Endothelial cell of umbilical vein (primary cell): ENCODE measurements around the gene SERPINA1. TPM values are rescaled to one million over a fixed set of nuclear protein-coding genes. Genes with fewer than 3 reads are reported as not detected.

Experiments
- BruUV-seq: library from RNA; stranded (reverse); fragments of 400-500 nt; replicated peaks from 2 replicates; lab custom pipeline; 2021; lab: Mats Ljungman, UMichigan
- CTCF ChIA-PET: fragments of 300-600, 350-600 bp; sonication (Branson Sonifier 250); formaldehyde crosslinking; loops from one replicate; lab custom pipeline; 2021; ENCODE audit warnings: antibody characterized with exemption, inconsistent platforms; lab: Charles Lee
- POLR2A ChIA-PET: fragments of 300-600, 350-600 bp; sonication (Branson Sonifier 250); formaldehyde crosslinking; loops from one replicate; lab custom pipeline; 2021; ENCODE audit warnings: antibody characterized with exemption, inconsistent platforms; lab: Charles Lee
- DNase-seq: peaks from one replicate; pipeline ENCODE4 v3.0.0-alpha.2; 2011; ENCODE audit warnings: low read depth, low spot score
- FAIRE-seq: peaks from 2 replicates; lab custom pipeline; 2011; peaks lifted over from hg19 to GRCh38; lab: Jason Lieb, UNC
- H2AFZ ChIP-seq: 2 replicates; pipeline ENCODE4 v1.6.0; 2012; ENCODE audit warnings: low read depth, low read length, control low read depth, inconsistent platforms
- H3K27ac ChIP-seq: 2 replicates; pipeline ENCODE4 v1.5.1; 2011; ENCODE audit warnings: low read depth, mild to moderate bottlenecking, control low read depth, low read length, moderate library complexity; ENCODE audit not compliant: insufficient read depth
- H3K27me3 ChIP-seq, 2 experiments: 2 replicates each; pipeline versions ENCODE4 v1.6.0 to v1.6.1; 2011; ENCODE audit warnings: low read length in 2 of 2, mixed read lengths in 1 of 2; ENCODE audit not compliant: control insufficient read depth in 2 of 2, insufficient read depth in 2 of 2
- H3K36me3 ChIP-seq, 2 experiments: 2 replicates in 1 of 2; 3 replicates in 1 of 2; pipeline ENCODE4 v1.5.1; 2011; ENCODE audit warnings: low read length in 2 of 2, mild to moderate bottlenecking in 1 of 2, moderate library complexity in 1 of 2; ENCODE audit not compliant: control insufficient read depth in 2 of 2, insufficient read depth in 2 of 2; ENCODE audit errors: extremely low read depth in 1 of 2
- H3K4me1 ChIP-seq: 3 replicates; pipeline ENCODE4 v1.5.1; 2011; ENCODE audit warnings: mild to moderate bottlenecking, low read length; ENCODE audit not compliant: control insufficient read depth, insufficient read depth; ENCODE audit errors: extremely low read depth
- H3K4me2 ChIP-seq: 2 replicates; pipeline ENCODE4 v1.6.1; 2011; ENCODE audit warnings: low read length, control low read depth, mixed read lengths; ENCODE audit not compliant: insufficient read depth
- H3K4me3 ChIP-seq, 3 experiments: fragments of 200-600 bp in 1 of 3; sonication (generic), shearing (Covaris generic) in 1 of 3; replicated peaks in 1 of 3; 2 replicates each; pipeline ENCODE4 v1.5.1; 2011 to 2016; ENCODE audit warnings: control low read depth in 3 of 3, low read length in 3 of 3, mild to moderate bottlenecking in 2 of 3, inconsistent platforms in 1 of 3, low read depth in 1 of 3, moderate library complexity in 1 of 3; ENCODE audit not compliant: insufficient read depth in 1 of 3
- H3K79me2 ChIP-seq: 2 replicates; pipeline ENCODE4 v1.6.0; 2012; ENCODE audit warnings: low read length, inconsistent platforms; ENCODE audit not compliant: control insufficient read depth, insufficient read depth
- H3K9ac ChIP-seq: replicated peaks from 2 replicates; pipeline ENCODE3; 2011; ENCODE audit warnings: low read length, control low read depth; ENCODE audit not compliant: insufficient read depth; ENCODE audit errors: extremely low read depth
- H3K9me1 ChIP-seq: replicated peaks from 3 replicates; pipeline ENCODE4 v1.6.0; 2011; ENCODE audit warnings: mild to moderate bottlenecking, low read length; ENCODE audit not compliant: control insufficient read depth, insufficient read depth; ENCODE audit errors: extremely low read depth
- H3K9me3 ChIP-seq: replicated peaks from 2 replicates; pipeline ENCODE4 v1.5.1; 2012; ENCODE audit warnings: low read length, inconsistent platforms; ENCODE audit not compliant: control insufficient read depth, insufficient read depth
- H4K20me1 ChIP-seq: replicated peaks from 2 replicates; pipeline ENCODE3; 2011; ENCODE audit warnings: mild to moderate bottlenecking, low read length; ENCODE audit not compliant: control insufficient read depth, insufficient read depth; ENCODE audit errors: extremely low read depth
- EZH2 ChIP-seq: IDR thresholded peaks from 2 replicates; pipeline ENCODE4 v1.6.1; 2012; ENCODE audit warnings: borderline replicate concordance, low read depth, mild to moderate bottlenecking, moderate library complexity, low read length, inconsistent platforms; ENCODE audit not compliant: severe bottlenecking
- FOS ChIP-seq: IDR thresholded peaks from 2 replicates; pipeline ENCODE4 v1.6.1; 2011; ENCODE audit warnings: mild to moderate bottlenecking, low read length, moderate library complexity, borderline replicate concordance; ENCODE audit not compliant: insufficient read depth
- GATA2 ChIP-seq: IDR thresholded peaks from 2 replicates; pipeline ENCODE4 v1.7.0; 2011; ENCODE audit warnings: low read depth, mild to moderate bottlenecking, moderate library complexity, mixed read lengths, low read length; ENCODE audit not compliant: insufficient read length, insufficient read depth
- JUN ChIP-seq: IDR thresholded peaks from 2 replicates; pipeline ENCODE4 v1.6.1; 2011; ENCODE audit warnings: borderline replicate concordance, low read depth; ENCODE audit not compliant: insufficient read length, insufficient read depth
- MYC ChIP-seq: IDR thresholded peaks from one replicate; pipeline ENCODE4 v1.6.1; 2011; ENCODE audit warnings: mild to moderate bottlenecking, low read depth, low read length
- POLR2A ChIP-seq: IDR thresholded peaks from 2 replicates; pipeline ENCODE4 v1.6.1; 2012; ENCODE audit warnings: low read depth, mild to moderate bottlenecking, control low read depth, low read length
- POLR2AphosphoS5 ChIP-seq: IDR thresholded peaks from 2 replicates; pipeline ENCODE4 v1.6.1; 2012; ENCODE audit warnings: low read depth, mild to moderate bottlenecking, control low read depth, low read length, moderate library complexity; ENCODE audit not compliant: insufficient read depth
- dilution Hi-C: fragments of 300-500 bp; cut with MboI; formaldehyde crosslinking; loops from one replicate; pipeline ENCODE4 v1.15.0; 2019; ENCODE audit warnings: low sequenced_read_pairs; ENCODE audit not compliant: extremely low pct_ligation_motif_present
- intact Hi-C: fragments of 100-400 bp; cut with micrococcal nuclease; formaldehyde crosslinking; loops from one replicate; pipeline ENCODE4 v1.10.0; 2022
- polyA plus RNA-seq, 4 experiments: library from polyadenylated mRNA; depleted of rRNA in 3 of 4; stranded (reverse) in 3 of 4; unstranded in 1 of 4; fragments of >200 nt; gene quantifications; 2 replicates each; pipeline versions ENCODE4 v1.2.1 to v1.2.3, GENCODE V29; 2011 to 2012; ENCODE audit warnings: missing spikeins in 1 of 4
- total RNA-seq: library from RNA; stranded (reverse); gene quantifications from 2 replicates; pipeline ENCODE4 v1.2.3, GENCODE V29; 2021
- TF ChIP-seq, protein P1 (sequence below), 2 donors: IDR thresholded peaks; 1 replicate in 1 of 2; 2 replicates in 1 of 2; pipeline ENCODE4 v1.5.1; 2011; ENCODE audit warnings: low read length in 2 of 2, mild to moderate bottlenecking in 2 of 2, moderate library complexity in 2 of 2, control low read depth in 1 of 2, inconsistent platforms in 1 of 2, low read depth in 1 of 2; ENCODE audit not compliant: insufficient read depth in 1 of 2; ENCODE audit errors: extremely low read depth in 1 of 2
- TF ChIP-seq, protein P2 (sequence below): IDR thresholded peaks from 2 replicates; pipeline ENCODE4 v1.6.1; 2011; ENCODE audit not compliant: insufficient read depth, insufficient read length

SERPINA1 gene
- total and polyA plus RNA-seq, 2 donors (not counting 3 experiments of a cell fraction or from before 2014, with no cell fraction given) = not detected

DNA sequence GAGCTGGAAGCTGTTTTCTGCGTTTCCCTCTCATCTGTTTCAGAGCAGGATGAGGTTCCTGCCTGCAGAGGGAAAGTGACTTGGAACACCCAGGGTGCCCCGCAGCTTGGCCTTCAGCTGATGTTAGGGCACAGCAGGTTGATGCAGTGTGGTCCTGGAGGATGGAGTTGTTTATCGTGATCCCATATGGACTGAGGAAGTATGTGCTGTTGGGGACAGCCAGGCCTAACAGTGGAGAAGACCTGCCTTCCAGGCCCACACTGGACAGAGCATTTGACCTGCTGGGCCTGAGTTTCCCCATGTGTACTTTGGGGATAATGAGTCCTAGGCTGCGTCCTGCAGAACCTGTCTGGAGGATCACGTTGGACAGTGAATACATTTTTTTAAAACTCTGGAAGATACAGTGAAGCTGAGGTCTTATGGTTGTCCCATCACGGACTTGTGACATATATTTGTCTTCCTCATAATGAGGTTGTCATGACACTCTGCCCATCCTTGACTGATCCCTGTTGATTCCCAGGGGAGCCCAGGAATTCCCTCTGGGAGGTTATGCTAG, 12.8 kb downstream of the SERPINA1 start:
- no peak for FAIRE-seq
- CTCF ChIA-PET = no interaction called here
- TF ChIP-seq, protein P1, sequence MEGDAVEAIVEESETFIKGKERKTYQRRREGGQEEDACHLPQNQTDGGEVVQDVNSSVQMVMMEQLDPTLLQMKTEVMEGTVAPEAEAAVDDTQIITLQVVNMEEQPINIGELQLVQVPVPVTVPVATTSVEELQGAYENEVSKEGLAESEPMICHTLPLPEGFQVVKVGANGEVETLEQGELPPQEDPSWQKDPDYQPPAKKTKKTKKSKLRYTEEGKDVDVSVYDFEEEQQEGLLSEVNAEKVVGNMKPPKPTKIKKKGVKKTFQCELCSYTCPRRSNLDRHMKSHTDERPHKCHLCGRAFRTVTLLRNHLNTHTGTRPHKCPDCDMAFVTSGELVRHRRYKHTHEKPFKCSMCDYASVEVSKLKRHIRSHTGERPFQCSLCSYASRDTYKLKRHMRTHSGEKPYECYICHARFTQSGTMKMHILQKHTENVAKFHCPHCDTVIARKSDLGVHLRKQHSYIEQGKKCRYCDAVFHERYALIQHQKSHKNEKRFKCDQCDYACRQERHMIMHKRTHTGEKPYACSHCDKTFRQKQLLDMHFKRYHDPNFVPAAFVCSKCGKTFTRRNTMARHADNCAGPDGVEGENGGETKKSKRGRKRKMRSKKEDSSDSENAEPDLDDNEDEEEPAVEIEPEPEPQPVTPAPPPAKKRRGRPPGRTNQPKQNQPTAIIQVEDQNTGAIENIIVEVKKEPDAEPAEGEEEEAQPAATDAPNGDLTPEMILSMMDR (IDR thresholded peaks at IDR 0.05; ENCODE audit: extremely low read depth in 1 of 2, insufficient read depth in 1 of 2, low read depth in 1 of 2, low read length in 2 of 2) = no peak
- TF ChIP-seq POLR2AphosphoS5 (no peak), EZH2 (no peak), MYC (no peak), POLR2A (no peak), GATA2 (no peak), JUN (no peak), FOS (no peak)
- TF ChIP-seq, protein P2, sequence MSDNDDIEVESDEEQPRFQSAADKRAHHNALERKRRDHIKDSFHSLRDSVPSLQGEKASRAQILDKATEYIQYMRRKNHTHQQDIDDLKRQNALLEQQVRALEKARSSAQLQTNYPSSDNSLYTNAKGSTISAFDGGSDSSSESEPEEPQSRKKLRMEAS = no peak

More for the DNA sequence above, 12.8 kb downstream of the SERPINA1 start:
- Histone ChIP-seq H3K4me2 (no peak overlapping the region), H3K9me1 (no peaks in the 10 kb centered on the region), H3K4me3 (no peak overlapping the region), H3K27me3 (no peaks in the 10 kb centered on the region), H4K20me1 (no peaks in the 10 kb centered on the region), H3K36me3 (no peaks in the 10 kb centered on the region), H3K27ac (no peak overlapping the region), H3K9me3 (no peaks in the 10 kb centered on the region), H3K4me1 (no peaks in the 10 kb centered on the region), H3K9ac (no peak overlapping the region), H3K79me2 (no peaks in the 10 kb centered on the region), H2AFZ (no peak overlapping the region)
- dilution Hi-C loops = no loop called here
- no TSS peak for BruUV-seq
- no peak for DNase-seq
- intact Hi-C loops = no loop called here
- POLR2A ChIA-PET = no interaction called here
